ENCODE data around the gene MED1. TPM values are rescaled to one million over a fixed set of nuclear protein-coding genes. Genes with fewer than 3 reads are reported as not detected.
"Not testable (repeated sequence)": the region's sequence is repeated elsewhere in the genome, so short reads cannot be mapped to it uniquely, and the experiment has no call there.

MED1 gene
- total RNA-seq, 8 experiments from 2014 or later: 20.1 to 54.8 (median 28.2) TPM

- H3K4me3 ChIP-seq; in situ Hi-C loops (cut with MboI; ENCODE audit: low pct_unique_long_range_greater_than_20kb in 2 of 9, low sequenced_read_pairs in 9 of 9, unreplicated experiment in 9 of 9); ATAC-seq (replicated peaks in 6 of 8); H3K4me1 ChIP-seq (replicated peaks in 1 of 2); H3K27ac ChIP-seq: not testable (repeated sequence)
- WGBS, 10 experiments: 80 to 100% (median 94%) methylated on average over 1 to 4 of the region's 4 CpGs; no CpG with 5 or more reads in 3 of the 10 experiments
Measured at GRCh38 chr17:39367805-39368204, 83.3 kb downstream of the MED1 start.

DNA sequence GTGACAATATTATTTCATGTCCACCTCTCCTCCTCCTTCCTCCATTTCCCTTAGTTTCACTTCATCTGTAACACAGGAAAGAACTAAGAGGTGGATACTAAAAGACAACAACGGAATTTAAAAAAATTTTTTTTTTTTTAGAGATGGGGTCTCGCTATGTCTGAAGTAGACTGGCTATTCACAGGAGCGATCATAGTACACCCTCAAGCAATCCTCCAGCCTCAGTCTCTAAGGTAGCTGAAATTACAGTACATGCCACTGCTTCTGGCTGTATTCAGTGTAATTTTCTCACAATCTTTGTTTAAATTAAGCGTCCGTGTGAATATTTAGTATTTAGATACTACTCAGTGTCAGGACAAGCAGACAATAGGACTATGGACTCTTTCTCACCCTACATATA lies 85.2 kb downstream of the MED1 start:
- peak in 1 of 8 experiments; percentile 23 for ATAC-seq (replicated peaks in 6 of 8)
- in situ Hi-C loops (cut with MboI; ENCODE audit: low pct_unique_long_range_greater_than_20kb in 2 of 9, low sequenced_read_pairs in 9 of 9, unreplicated experiment in 9 of 9): no loop called here

DNA sequence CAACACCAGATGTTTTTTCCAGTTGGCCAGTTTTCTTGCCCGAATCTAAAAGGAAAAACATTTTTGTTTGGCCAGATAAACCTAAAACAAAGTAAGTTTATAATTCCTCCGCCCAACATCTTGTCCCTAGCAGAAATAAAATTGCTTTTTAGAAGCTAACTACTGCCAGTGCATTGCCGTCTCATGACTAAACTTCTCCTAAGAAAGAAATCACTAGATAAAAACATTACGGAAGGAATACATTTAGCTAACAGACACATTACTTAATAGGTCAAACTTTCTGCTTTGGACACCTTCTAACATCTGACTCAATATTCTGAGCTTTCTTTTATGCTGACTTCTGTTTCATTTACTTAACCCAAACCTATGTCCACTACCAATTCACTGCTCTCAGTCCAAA lies 85.8 kb downstream of the MED1 start:
- WGBS, 10 experiments: 7 to 100% (median 89%) methylated on average over 2 to 4 of the region's 4 CpGs
- peak in 1 of 8 experiments; percentile 28 for ATAC-seq (replicated peaks in 6 of 8)

More for the DNA sequence above, 85.2 kb downstream of the MED1 start:
- WGBS, 10 experiments: 18 to 100% (median 84%) methylated on average over 2 to 5 of the region's 5 CpGs
- Histone ChIP-seq H3K27ac (no peak overlapping the region), H3K4me3 (no peak overlapping the region), H3K4me1 (replicated peaks in 1 of 2) (no peaks in the 10 kb centered on the region)

DNA sequence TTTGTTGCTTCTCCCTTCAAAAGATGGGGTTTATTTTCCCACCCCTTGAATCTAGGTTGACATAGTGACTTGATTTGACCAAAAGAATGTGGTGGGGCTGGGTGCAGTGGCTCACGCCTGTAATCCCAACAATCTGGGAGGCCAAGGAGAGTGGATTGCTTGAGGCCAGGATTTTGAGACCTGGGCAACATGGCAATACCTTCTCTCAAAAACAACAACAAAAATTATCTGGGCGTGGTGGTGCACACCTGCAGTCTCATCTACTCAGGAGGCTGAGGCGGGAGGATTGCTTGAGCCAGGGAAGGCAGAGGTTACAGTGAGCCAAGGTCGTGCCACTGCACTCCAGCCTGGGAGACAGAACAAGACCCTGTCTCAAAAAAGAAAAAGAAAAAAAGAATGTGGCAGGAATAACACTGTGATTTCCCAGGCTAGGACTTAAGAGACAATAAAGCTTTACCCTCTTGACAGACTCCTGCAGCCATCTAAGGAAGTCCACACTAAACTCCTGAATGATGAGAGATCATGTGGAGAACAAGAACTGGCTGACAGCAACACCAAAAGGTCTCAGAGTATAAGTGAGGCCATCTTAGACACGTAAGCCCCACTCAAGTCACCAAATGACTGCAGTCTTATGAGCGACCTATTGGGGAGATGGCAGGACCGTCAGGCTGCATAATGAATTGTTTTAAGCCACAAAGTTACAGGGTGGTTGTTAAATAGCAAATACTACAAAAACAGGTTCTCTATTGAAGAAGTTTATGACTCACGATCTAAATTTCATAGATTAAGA lies 86.6 kb downstream of the MED1 start:
- Histone ChIP-seq H3K27ac (no peak overlapping the region), H3K4me1 (replicated peaks in 1 of 2) (no peaks in the 10 kb centered on the region), H3K4me3 (no peak overlapping the region)
- no peak for ATAC-seq (replicated peaks in 6 of 8)
- WGBS, 10 experiments: 22 to 98% (median 78%) methylated on average over 1 to 7 of the region's 8 CpGs
- in situ Hi-C loops (cut with MboI; ENCODE audit: low pct_unique_long_range_greater_than_20kb in 2 of 9, low sequenced_read_pairs in 9 of 9, unreplicated experiment in 9 of 9): no loop called here

More for the DNA sequence above, 85.8 kb downstream of the MED1 start:
- no peaks in the 10 kb centered on the region for H3K4me1 ChIP-seq (replicated peaks in 1 of 2)
- no peak overlapping the region for H3K27ac ChIP-seq
- in situ Hi-C loops (cut with MboI; ENCODE audit: low pct_unique_long_range_greater_than_20kb in 2 of 9, low sequenced_read_pairs in 9 of 9, unreplicated experiment in 9 of 9): no loop called here
- no peak overlapping the region for H3K4me3 ChIP-seq

- Histone ChIP-seq H3K4me1 (replicated peaks in 1 of 2) (no peaks in the 10 kb centered on the region), H3K4me3 (no peak overlapping the region), H3K27ac (no peak overlapping the region)
- in situ Hi-C loops (cut with MboI; ENCODE audit: low pct_unique_long_range_greater_than_20kb in 2 of 9, low sequenced_read_pairs in 9 of 9, unreplicated experiment in 9 of 9): no loop called here
- no peak for ATAC-seq (replicated peaks in 6 of 8)
- WGBS, 10 experiments: 80 to 100% (median 94%) methylated on average over 1 of the region's 1 CpG; no CpG with 5 or more reads in 4 of the 10 experiments
Measured at GRCh38 chr17:39361064-39361463, 90.0 kb downstream of the MED1 start.

- ATAC-seq (replicated peaks in 6 of 8): no peak
- Histone ChIP-seq H3K4me3 (no peak overlapping the region), H3K4me1 (replicated peaks in 1 of 2) (no peaks in the 10 kb centered on the region), H3K27ac (no peak overlapping the region)
- in situ Hi-C loops (cut with MboI; ENCODE audit: low pct_unique_long_range_greater_than_20kb in 2 of 9, low sequenced_read_pairs in 9 of 9, unreplicated experiment in 9 of 9): no loop called here
- 57 to 98% (median 85%) methylated on average over 1 to 3 of the region's 3 CpGs; no CpG with 5 or more reads in 3 of the 10 experiments for WGBS, 10 experiments
Measured at GRCh38 chr17:39360537-39360936, 90.5 kb downstream of the MED1 start.

GRCh38 chr17:39359994-39360393 lies 91.1 kb downstream of the MED1 start:
- in situ Hi-C loops (cut with MboI; ENCODE audit: low pct_unique_long_range_greater_than_20kb in 2 of 9, low sequenced_read_pairs in 9 of 9, unreplicated experiment in 9 of 9): no loop called here
- no peak for ATAC-seq (replicated peaks in 6 of 8)
- no peaks in the 10 kb centered on the region for H3K4me1 ChIP-seq (replicated peaks in 1 of 2)
- no peak overlapping the region for H3K27ac ChIP-seq
- H3K4me3 ChIP-seq: no peak overlapping the region
- WGBS, 10 experiments: 64 to 100% (median 100%) methylated on average over 1 of the region's 1 CpG; no CpG with 5 or more reads in 3 of the 10 experiments

DNA sequence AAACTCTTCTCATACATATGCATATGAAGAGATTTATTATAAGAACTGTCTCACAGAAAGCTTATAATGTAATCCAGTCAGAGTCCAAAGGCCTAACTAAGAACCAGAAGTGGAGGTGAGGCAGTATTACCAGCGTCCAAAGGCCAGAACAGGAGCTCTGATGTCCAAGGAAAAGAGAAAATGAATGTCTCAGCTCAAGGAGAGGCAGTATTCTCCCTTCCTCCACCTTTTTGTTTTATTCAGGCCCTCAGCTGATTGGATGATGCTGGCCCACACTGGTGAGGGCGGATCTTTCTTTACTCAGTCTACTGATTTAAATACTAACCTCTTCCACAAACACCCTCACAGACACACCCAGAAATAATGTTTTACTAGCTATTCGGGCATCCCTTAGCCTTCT lies 93.1 kb downstream of the MED1 start:
- no peak overlapping the region for H3K4me3 ChIP-seq
- H3K27ac ChIP-seq: no peak overlapping the region
- 13 to 100% (median 88%) methylated on average over 1 to 3 of the region's 3 CpGs; no CpG with 5 or more reads in 3 of the 10 experiments for WGBS, 10 experiments
- ATAC-seq (replicated peaks in 6 of 8): peak in 2 of 8 experiments; percentile 42 to 66
- H3K4me1 ChIP-seq (replicated peaks in 1 of 2): no peaks in the 10 kb centered on the region
- in situ Hi-C loops (cut with MboI; ENCODE audit: low pct_unique_long_range_greater_than_20kb in 2 of 9, low sequenced_read_pairs in 9 of 9, unreplicated experiment in 9 of 9): no loop called here

DNA sequence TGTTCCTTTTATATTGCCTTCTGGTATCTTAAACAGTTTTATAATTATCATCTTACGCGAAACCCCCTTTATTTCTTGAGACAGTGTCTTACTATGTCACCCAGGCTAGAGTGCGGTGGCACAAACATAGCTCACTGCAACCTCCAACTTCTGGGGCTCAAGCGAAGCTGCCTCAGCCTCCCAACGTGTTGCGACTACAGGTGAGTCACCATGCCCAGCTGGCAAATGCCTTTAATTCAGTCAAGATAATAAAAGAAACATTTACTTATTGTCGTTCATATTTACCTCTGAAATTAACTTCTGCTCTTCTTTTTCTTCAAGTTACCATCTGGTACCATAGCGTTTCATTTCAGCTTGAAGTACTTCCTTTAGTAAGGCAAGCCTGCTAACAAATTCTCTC lies 93.6 kb downstream of the MED1 start:
- H3K27ac ChIP-seq: no peak overlapping the region
- WGBS, 10 experiments: 77 to 96% (median 91%) methylated on average over 3 to 8 of the region's 8 CpGs
- no peak for ATAC-seq (replicated peaks in 6 of 8)
- in situ Hi-C loops (cut with MboI; ENCODE audit: low pct_unique_long_range_greater_than_20kb in 2 of 9, low sequenced_read_pairs in 9 of 9, unreplicated experiment in 9 of 9): no loop called here
- no peaks in the 10 kb centered on the region for H3K4me1 ChIP-seq (replicated peaks in 1 of 2)
- no peak overlapping the region for H3K4me3 ChIP-seq

Other genes starting within 250 kb of the MED1 start
- gene STAC2, start 225.3 kb downstream of the MED1 start, total RNA-seq: 1 to 10 TPM in 3 of 8 experiments, under 1 TPM in 5; 0.20 to 4.5 (median 0.84) TPM
- gene FBXL20, start 49.6 kb downstream of the MED1 start, total RNA-seq: 10 to 100 TPM in 7 of 8 experiments, 1 to 10 TPM in 1; 7.6 to 21.7 (median 14.9) TPM
- 10 to 100 TPM; 21.7 to 82.3 (median 32.2) TPM for gene CDK12, start 10.2 kb upstream of the MED1 start, total RNA-seq
- gene NEUROD2, start 156.7 kb upstream of the MED1 start, total RNA-seq: under 1 TPM; 0.05 to 1.00 (median 0.13) TPM
- gene PPP1R1B, start 175.7 kb upstream of the MED1 start, total RNA-seq: 1 to 10 TPM in 4 of 8 experiments, under 1 TPM in 4; 0.38 to 7.8 (median 0.91) TPM
- gene STARD3, start 185.9 kb upstream of the MED1 start, total RNA-seq: 10 to 100 TPM; 22.8 to 39.8 (median 29.6) TPM
- 1 to 10 TPM in 6 of 8 experiments, under 1 TPM in 2; 0.27 to 2.8 (median 1.2) TPM for gene TCAP, start 214.1 kb upstream of the MED1 start, total RNA-seq
- 1 to 10 TPM in 2 of 8 experiments, under 1 TPM in 4, not detected in 2; 0.27 to 1.1 (median 0.87) TPM for gene PNMT, start 217.2 kb upstream of the MED1 start, total RNA-seq
- gene PGAP3, start 236.8 kb upstream of the MED1 start, total RNA-seq: 10 to 100 TPM in 4 of 8 experiments, 1 to 10 TPM in 4; 4.6 to 16.6 (median 8.1) TPM
- gene ERBB2, start 248.8 kb upstream of the MED1 start, total RNA-seq: 10 to 100 TPM in 7 of 8 experiments, 1 to 10 TPM in 1; 7.0 to 54.7 (median 15.9) TPM

Measured in motor neuron (in vitro differentiated cells).